ENCODE results near the gene MSANTD1. TPM values are rescaled to one million over a fixed set of nuclear protein-coding genes. Genes with fewer than 3 reads are reported as not detected.

Gene MSANTD1
- total and polyA plus RNA-seq, 2 donors: 0.24 to 0.85 TPM

GRCh38 chr4:3232871-3233271 is 16.1 kb upstream of the MSANTD1 start:
- WGBS: 94% methylated on average over 15 of the region's 15 CpGs
- Histone ChIP-seq H3K4me3 (ENCODE audit: low read depth, low read length) (no peak overlapping the region), H3K4me1 (ENCODE audit: insufficient read depth) (no peaks in the 10 kb centered on the region), H3K27ac (ENCODE audit: low read depth) (no peak overlapping the region), H3K36me3 (ENCODE audit: insufficient read depth) (peaks cover 2% of the 10 kb centered on the region)
- no peak for DNase-seq (ENCODE audit: extremely low spot score)

DNA sequence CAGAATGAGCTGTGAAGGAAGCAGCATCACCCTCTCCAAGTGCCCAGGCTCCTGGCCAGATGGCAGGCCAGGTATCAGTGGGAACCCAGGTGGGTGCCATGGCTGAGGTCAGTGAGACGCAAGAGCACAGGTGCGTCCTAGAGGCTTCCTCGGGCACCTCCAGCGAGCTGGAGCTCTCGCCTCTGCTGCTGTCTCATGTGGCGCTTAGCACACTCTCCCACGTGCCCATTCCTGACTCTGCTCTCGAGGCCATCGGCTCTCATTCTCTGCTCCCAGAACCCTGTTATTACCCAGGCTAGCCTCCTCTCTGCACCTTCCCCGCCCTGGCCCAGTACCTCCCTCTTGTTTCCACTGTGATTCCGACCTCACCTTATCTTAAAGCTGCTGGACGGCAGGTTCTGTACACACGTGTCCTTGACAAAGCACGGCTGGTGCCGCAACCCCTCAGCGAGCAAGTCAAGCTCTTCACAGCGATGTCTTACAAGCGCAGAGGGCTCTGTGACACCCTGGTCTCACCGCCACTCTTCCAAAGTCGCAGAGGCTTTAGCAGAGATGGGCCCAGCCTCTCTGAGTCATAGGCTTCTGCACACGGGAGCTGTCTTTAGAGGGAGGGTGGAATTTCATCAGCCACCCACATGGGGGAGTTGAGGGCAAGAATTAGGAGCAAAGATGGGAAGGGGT is 15.4 kb upstream of the MSANTD1 start:
- Histone ChIP-seq H3K4me3 (ENCODE audit: low read depth, low read length) (no peak overlapping the region), H3K27ac (ENCODE audit: low read depth) (no peak overlapping the region), H3K36me3 (ENCODE audit: insufficient read depth) (peaks cover 2% of the 10 kb centered on the region), H3K4me1 (ENCODE audit: insufficient read depth) (no peaks in the 10 kb centered on the region)
- no peak for DNase-seq (ENCODE audit: extremely low spot score)
- 88% methylated on average over 21 of the region's 21 CpGs for WGBS

GRCh38 chr4:3234171-3235029 is 14.6 kb upstream of the MSANTD1 start:
- H3K36me3 ChIP-seq (ENCODE audit: insufficient read depth): peaks cover 2% of the 10 kb centered on the region
- no peak overlapping the region for H3K27ac ChIP-seq (ENCODE audit: low read depth)
- 91% methylated on average over 23 of the region's 23 CpGs for WGBS
- no peaks in the 10 kb centered on the region for H3K4me1 ChIP-seq (ENCODE audit: insufficient read depth)
- no peak for DNase-seq (ENCODE audit: extremely low spot score)
- no peak overlapping the region for H3K4me3 ChIP-seq (ENCODE audit: low read depth, low read length)

DNA sequence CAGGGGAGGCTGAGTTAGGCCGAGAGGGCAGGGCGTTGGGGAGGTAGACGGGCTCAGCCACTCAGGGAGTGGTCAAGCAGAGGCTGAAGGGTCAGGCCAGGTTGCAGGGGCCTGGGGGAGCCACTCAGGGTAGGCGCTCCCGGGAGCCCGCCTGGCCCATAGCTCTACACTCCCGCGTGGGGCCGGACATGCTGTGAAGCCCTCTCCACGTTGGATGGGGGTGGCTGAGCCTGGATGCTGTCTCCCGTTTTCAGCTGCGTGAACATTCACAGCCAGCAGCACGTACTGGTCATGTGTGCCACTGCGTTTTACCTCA is 14.0 kb upstream of the MSANTD1 start:
- no peak for DNase-seq (ENCODE audit: extremely low spot score)
- Histone ChIP-seq H3K36me3 (ENCODE audit: insufficient read depth) (peaks cover under 1% of the 10 kb centered on the region), H3K27ac (ENCODE audit: low read depth) (no peak overlapping the region), H3K4me3 (ENCODE audit: low read depth, low read length) (no peak overlapping the region), H3K4me1 (ENCODE audit: insufficient read depth) (no peaks in the 10 kb centered on the region)
- WGBS: 92% methylated on average over 14 of the region's 14 CpGs

GRCh38 chr4:3235581-3235980 is 13.4 kb upstream of the MSANTD1 start:
- no peaks in the 10 kb centered on the region for H3K36me3 ChIP-seq (ENCODE audit: insufficient read depth)
- no peak overlapping the region for H3K4me3 ChIP-seq (ENCODE audit: low read depth, low read length)
- no peaks in the 10 kb centered on the region for H3K4me1 ChIP-seq (ENCODE audit: insufficient read depth)
- no peak overlapping the region for H3K27ac ChIP-seq (ENCODE audit: low read depth)
- WGBS: 92% methylated on average over 11 of the region's 11 CpGs
- DNase-seq (ENCODE audit: extremely low spot score): no peak

DNA sequence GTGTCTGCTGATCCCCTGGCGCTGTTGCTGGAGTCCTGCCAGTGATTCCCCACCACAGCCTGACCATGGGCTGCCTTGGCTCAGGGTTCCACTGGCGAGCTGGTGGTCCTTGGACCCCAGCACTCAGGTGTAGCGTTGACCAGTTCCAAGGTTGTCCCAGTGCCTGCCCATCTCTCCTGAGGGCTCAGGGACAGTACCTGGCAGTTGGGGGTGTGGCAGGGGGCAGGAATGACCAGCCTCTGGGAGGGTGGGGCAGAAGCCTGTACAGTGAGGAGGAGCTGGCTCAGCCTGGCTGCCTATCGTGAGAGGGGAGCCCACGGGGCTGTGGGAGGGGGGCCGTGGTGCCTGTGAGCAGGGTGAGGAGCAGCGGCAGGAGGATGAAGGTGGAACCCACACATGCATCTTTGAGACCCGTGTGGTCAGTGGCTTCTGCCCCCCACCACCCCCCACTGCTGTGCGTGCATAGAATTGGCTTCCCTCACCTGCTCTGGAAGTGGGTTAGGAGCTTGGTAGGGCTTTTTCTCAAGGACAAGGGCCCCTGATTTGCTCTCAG is 12.6 kb upstream of the MSANTD1 start:
- 87% methylated on average over 9 of the region's 9 CpGs for WGBS
- no peak overlapping the region for H3K27ac ChIP-seq (ENCODE audit: low read depth)
- H3K4me1 ChIP-seq (ENCODE audit: insufficient read depth): no peaks in the 10 kb centered on the region
- no peaks in the 10 kb centered on the region for H3K36me3 ChIP-seq (ENCODE audit: insufficient read depth)
- DNase-seq (ENCODE audit: extremely low spot score): no peak
- H3K4me3 ChIP-seq (ENCODE audit: low read depth, low read length): no peak overlapping the region

DNA sequence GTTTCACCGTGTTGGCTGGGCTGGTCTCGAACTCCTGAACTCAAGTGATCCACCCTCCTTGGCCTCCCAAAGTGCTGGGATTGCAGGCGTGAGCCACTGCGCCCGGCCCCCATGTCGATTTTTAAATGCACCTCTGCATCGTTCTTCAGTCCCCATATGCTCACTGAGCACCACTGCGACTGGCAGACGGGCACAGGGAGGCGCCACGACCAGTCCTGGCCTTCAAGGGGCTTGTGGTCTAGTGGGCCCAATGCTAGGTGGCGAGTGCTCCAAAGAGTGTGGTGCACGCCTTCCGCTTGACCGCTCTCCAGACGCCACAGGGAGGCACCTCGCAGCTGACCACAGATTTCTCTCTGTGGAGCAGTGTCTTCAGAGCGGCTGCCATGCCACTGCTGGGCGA is 11.7 kb upstream of the MSANTD1 start:
- no peaks in the 10 kb centered on the region for H3K36me3 ChIP-seq (ENCODE audit: insufficient read depth)

GRCh38 chr4:3237712-3238560 is 11.0 kb upstream of the MSANTD1 start:
- Histone ChIP-seq H3K4me3 (ENCODE audit: low read depth, low read length) (no peak overlapping the region), H3K36me3 (ENCODE audit: insufficient read depth) (no peaks in the 10 kb centered on the region), H3K27ac (ENCODE audit: low read depth) (no peak overlapping the region), H3K4me1 (ENCODE audit: insufficient read depth) (no peaks in the 10 kb centered on the region)
- WGBS: 88% methylated on average over 26 of the region's 26 CpGs
- DNase-seq (ENCODE audit: extremely low spot score): no peak

More for the DNA sequence above, 11.7 kb upstream of the MSANTD1 start:
- H3K4me3 ChIP-seq (ENCODE audit: low read depth, low read length): no peak overlapping the region
- WGBS: 92% methylated on average over 19 of the region's 19 CpGs
- no peaks in the 10 kb centered on the region for H3K4me1 ChIP-seq (ENCODE audit: insufficient read depth)
- no peak overlapping the region for H3K27ac ChIP-seq (ENCODE audit: low read depth)
- no peak for DNase-seq (ENCODE audit: extremely low spot score)

DNA sequence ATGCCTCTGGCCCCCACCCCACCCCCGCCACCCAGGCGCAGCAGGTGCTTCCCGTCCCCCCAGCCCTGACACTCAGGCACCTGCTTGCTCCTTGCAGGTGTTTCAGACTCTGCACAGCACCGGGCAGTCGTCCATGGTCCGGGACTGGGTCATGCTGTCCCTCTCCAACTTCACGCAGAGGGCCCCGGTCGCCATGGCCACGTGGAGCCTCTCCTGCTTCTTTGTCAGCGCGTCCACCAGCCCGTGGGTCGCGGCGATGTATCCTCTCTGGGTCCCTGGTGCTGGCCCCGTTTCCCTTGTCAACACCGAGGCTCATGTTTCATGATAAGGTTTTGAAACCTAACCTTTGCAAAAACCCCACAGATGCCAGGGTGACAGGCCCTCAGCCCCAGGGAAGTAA is 10.2 kb upstream of the MSANTD1 start:
- Histone ChIP-seq H3K4me1 (ENCODE audit: insufficient read depth) (no peaks in the 10 kb centered on the region), H3K4me3 (ENCODE audit: low read depth, low read length) (no peak overlapping the region), H3K27ac (ENCODE audit: low read depth) (no peak overlapping the region), H3K36me3 (ENCODE audit: insufficient read depth) (no peaks in the 10 kb centered on the region)
- DNase-seq (ENCODE audit: extremely low spot score): no peak
- 86% methylated on average over 18 of the region's 18 CpGs for WGBS

- Histone ChIP-seq H3K4me1 (ENCODE audit: insufficient read depth) (no peaks in the 10 kb centered on the region), H3K4me3 (ENCODE audit: low read depth, low read length) (no peak overlapping the region), H3K27ac (ENCODE audit: low read depth) (no peak overlapping the region), H3K36me3 (ENCODE audit: insufficient read depth) (no peaks in the 10 kb centered on the region)
- DNase-seq (ENCODE audit: extremely low spot score): no peak
- WGBS: 94% methylated on average over 11 of the region's 11 CpGs
These were observed 9.7 kb upstream of the MSANTD1 start for GRCh38 chr4:3239303-3239702.

DNA sequence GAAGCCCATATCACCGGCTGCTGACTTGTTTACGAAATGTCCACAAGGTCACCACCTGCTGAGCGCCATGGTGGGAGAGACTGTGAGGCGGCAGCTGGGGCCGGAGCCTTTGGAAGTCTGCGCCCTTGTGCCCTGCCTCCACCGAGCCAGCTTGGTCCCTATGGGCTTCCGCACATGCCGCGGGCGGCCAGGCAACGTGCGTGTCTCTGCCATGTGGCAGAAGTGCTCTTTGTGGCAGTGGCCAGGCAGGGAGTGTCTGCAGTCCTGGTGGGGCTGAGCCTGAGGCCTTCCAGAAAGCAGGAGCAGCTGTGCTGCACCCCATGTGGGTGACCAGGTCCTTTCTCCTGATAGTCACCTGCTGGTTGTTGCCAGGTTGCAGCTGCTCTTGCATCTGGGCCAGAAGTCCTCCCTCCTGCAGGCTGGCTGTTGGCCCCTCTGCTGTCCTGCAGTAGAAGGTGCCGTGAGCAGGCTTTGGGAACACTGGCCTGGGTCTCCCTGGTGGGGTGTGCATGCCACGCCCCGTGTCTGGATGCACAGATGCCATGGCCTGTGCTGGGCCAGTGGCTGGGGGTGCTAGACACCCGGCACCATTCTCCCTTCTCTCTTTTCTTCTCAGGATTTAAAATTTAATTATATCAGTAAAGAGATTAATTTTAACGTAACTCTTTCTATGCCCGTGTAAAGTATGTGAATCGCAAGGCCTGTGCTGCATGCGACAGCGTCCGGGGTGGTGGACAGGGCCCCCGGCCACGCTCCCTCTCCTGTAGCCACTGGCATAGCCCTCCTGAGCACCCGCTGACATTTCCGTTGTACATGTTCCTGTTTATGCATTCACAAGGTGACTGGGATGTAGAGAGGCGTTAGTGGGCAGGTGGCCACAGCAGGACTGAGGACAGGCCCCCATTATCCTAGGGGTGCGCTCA is 8.7 kb upstream of the MSANTD1 start:
- Histone ChIP-seq H3K27ac (ENCODE audit: low read depth) (no peak overlapping the region), H3K36me3 (ENCODE audit: insufficient read depth) (no peaks in the 10 kb centered on the region), H3K4me1 (ENCODE audit: insufficient read depth) (no peaks in the 10 kb centered on the region), H3K4me3 (ENCODE audit: low read depth, low read length) (no peak overlapping the region)
- DNase-seq (ENCODE audit: extremely low spot score): no peak
- 91% methylated on average over 29 of the region's 29 CpGs for WGBS

DNA sequence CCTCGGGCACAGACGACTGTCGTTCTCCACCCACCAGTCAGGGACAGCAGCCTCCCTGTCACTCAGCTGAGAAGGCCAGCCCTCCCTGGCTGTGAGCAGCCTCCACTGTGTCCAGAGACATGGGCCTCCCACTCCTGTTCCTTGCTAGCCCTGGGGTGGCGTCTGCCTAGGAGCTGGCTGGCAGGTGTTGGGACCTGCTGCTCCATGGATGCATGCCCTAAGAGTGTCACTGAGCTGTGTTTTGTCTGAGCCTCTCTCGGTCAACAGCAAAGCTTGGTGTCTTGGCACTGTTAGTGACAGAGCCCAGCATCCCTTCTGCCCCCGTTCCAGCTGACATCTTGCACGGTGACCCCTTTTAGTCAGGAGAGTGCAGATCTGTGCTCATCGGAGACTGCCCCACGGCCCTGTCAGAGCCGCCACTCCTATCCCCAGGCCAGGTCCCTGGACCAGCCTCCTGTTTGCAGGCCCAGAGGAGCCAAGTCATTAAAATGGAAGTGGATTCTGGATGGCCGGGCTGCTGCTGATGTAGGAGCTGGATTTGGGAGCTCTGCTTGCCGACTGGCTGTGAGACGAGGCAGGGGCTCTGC is 7.9 kb upstream of the MSANTD1 start:
- Histone ChIP-seq H3K36me3 (ENCODE audit: insufficient read depth) (no peaks in the 10 kb centered on the region), H3K4me1 (ENCODE audit: insufficient read depth) (no peaks in the 10 kb centered on the region), H3K27ac (ENCODE audit: low read depth) (no peak overlapping the region), H3K4me3 (ENCODE audit: low read depth, low read length) (no peak overlapping the region)
- DNase-seq (ENCODE audit: extremely low spot score): no peak
- 77% methylated on average over 13 of the region's 13 CpGs for WGBS

All from urinary bladder (tissue), 4 donors.